Bronchus fibroblast of lung (primary cell): ENCODE measurements around the gene HSBP1. TPM values are rescaled to one million over a fixed set of nuclear protein-coding genes. Genes with fewer than 3 reads are reported as not detected.

Experiments used
- total RNA-seq: library from RNA; depleted of rRNA; stranded (reverse); fragments of >200 nt; gene quantifications from 2 replicates; pipeline ENCODE4 v1.2.3, GENCODE V29; 2015

HSBP1 gene
- 16.5 and 17.1 TPM in 2 replicates for total RNA-seq

GRCh38 chr16:83807710-83808572, at the start of gene HSBP1:
Gene HSBP1, plus strand, starts transcription at chr16:83807978. Its CDS starts 99 bp downstream, at chr16:83808077.

Other genes with a start within 250 kb of the HSBP1 start
- gene MLYCD, start 91.1 kb downstream of the HSBP1 start, total RNA-seq: 1.2 and 1.8 TPM in 2 replicates
- gene OSGIN1, start 145.3 kb downstream of the HSBP1 start, total RNA-seq: 0.67 and 1.2 TPM in 2 replicates
- gene NECAB2, start 160.3 kb downstream of the HSBP1 start, total RNA-seq: 0.30 TPM in 1 of 2 replicates, not detected in the other
- not detected in 2 replicates for gene SLC38A8, start 234.8 kb downstream of the HSBP1 start, total RNA-seq